ENCODE data around the gene USP10.

GRCh38 chr16:84714028-84714427, 14.2 kb downstream of the USP10 start:
- TF ChIP-seq CTCF (IDR thresholded peaks at IDR 0.05) (no peak), EZH2 (IDR thresholded peaks at IDR 0.05; ENCODE audit: borderline replicate concordance, insufficient read depth, low read depth, low read length, poor library complexity, severe bottlenecking) (no peak)

All from B cell (primary cell).